ENCODE results near the gene GNB3. TPM values are rescaled to one million over a fixed set of nuclear protein-coding genes. Genes with fewer than 3 reads are reported as not detected.
A peak's percentile ranks its signal among the peaks of the same experiment; 100 is the strongest.

The GNB3 gene
- polyA plus RNA-seq, 5 donors, result 3.5 to 8.4 (median 6.0) TPM

DNA sequence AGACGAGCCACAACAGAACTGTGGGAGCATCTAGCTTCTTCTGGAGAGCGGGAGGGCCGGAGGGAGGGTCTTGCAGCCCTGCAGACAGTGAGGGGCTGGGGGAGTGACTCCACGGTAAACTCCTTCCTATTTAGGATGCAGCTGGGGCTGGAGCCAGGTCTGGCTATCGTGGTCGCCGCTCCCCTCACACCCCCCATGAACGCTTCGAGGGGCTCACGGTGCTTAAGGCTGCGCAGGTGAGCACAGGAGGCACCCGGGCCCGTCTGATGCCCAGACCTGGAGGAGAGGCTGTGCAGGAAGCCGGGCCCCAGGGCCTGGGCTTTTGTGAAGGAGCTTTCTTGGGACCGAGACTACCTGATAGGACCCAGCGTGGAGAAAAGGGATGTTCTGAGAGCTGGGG is 3.9 kb upstream of the GNB3 start:
- DNase-seq, result no peak

DNA sequence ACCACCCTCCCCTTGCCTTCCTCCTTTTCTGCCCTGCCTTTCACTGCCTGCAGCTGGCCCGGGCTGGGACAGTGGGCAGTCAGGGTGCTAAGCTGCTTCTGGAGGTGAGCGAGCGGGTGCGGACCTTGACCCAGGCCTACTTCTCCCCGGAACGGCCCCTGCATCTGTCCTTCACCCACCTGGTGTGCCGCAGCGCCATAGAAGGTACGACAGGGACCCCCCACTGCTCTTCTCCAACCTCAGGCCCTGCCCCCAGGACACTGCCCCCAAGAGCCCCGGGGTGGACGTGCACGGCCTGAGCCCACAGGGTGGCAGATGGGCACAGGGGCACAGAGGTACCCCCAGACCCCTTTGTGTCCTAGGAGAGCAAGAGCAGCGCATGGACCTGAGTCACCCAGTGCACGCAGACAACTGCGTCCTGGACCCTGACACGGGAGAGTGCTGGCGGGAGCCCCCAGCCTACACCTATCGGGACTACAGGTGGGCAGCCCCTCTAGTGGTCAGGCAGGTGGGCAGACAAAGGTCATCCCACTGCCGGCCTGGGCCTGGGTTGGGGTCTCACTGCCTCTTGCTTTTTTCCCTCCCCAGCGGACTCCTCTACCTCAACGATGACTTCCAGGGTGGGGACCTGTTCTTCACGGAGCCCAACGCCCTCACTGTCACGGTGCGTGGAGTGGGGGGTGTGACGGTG is 3.2 kb upstream of the GNB3 start:
- no peak for DNase-seq

DNA sequence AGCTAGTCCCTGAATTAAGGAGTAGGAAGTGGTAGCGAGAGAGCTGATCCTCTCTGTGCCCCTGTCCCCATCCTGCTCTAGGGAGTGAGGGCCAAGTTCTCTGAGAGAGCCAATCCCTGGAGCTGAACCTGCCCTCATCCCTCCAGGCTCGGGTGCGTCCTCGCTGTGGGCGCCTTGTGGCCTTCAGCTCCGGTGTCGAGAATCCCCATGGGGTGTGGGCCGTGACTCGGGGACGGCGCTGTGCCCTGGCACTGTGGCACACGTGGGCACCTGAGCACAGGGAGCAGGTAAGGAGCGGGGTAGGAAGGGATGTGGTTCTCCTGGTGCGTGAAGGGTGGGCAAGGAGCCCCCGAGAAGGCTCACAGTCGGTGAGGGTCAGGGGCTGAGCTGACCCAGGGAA is 1.9 kb upstream of the GNB3 start:
- DNase-seq, result no peak

DNA sequence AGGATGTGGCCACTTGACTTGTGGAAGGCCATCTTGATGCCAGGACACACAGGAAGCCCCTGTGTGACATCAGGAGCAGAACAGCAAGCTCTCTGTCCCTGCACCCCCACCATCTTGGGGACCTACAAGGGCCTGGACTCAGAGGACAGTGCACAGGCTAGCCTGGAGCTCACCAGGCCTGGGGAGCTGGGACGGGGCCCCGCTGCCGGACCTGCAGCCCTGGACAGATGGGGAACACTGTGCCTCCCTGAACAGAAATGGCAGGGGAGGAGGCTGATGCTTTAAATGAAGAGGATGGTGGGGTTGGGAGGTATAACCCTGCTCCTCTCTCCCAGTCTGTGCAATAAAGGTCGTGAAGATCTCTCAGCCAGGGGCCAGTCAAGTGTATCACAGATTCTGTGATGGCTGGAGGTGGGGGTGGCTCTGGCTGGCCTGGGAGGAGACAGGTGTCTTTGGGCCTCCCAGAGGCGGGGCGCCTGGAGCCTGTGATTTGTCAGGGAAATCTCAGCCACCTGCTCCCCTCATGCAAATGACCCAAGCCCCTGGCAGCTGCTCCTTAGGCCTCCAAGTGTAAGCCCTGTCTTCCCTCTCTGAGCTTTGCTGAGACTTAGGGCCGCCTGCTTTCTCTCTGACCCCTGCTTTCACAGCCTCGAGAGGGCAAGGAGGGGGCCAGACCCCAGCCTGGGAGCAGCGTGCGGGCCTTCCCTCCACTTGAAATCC is 1.1 kb upstream of the GNB3 start:
- no peak for DNase-seq

DNA sequence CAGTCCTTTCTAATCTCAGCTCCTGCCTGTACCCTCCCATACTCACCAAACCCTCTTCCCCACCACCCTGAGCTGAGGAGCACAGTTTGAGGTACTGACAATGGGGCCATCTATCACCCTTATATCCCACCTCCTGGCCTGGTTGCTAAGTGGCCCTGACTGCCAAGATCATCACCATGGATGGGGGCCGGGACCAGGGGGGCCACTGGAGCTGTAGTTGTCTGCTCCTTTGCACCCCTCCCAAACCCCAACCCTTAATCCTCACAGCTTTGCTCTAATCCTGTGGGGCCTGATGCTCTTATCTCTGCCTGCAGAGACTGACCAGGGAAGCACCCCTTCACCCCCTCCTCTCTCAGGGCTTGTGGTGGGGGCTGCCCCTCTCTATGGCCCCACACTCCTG is 395 bp upstream of the GNB3 start:
- no peak for DNase-seq

DNA sequence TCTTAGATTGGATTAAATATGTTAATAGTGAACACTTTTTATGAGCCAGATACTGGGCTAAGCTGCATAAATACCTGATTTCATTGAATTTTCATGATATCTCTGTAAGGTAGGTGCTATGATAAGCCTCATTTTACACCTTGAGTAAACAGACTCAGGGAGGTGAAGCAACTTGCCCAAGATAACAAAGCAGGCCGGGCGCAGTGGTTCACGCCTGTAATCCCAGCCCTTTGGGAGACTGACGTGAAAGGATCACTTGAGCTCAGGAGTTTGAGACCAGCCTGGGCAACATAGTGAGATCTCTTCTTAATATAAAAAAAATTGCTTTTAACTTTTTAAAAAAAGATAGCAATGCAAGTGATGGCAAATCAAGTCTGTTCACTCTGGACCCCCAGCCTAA is 1.4 kb downstream of the GNB3 start:
- DNase-seq, result no peak

DNA sequence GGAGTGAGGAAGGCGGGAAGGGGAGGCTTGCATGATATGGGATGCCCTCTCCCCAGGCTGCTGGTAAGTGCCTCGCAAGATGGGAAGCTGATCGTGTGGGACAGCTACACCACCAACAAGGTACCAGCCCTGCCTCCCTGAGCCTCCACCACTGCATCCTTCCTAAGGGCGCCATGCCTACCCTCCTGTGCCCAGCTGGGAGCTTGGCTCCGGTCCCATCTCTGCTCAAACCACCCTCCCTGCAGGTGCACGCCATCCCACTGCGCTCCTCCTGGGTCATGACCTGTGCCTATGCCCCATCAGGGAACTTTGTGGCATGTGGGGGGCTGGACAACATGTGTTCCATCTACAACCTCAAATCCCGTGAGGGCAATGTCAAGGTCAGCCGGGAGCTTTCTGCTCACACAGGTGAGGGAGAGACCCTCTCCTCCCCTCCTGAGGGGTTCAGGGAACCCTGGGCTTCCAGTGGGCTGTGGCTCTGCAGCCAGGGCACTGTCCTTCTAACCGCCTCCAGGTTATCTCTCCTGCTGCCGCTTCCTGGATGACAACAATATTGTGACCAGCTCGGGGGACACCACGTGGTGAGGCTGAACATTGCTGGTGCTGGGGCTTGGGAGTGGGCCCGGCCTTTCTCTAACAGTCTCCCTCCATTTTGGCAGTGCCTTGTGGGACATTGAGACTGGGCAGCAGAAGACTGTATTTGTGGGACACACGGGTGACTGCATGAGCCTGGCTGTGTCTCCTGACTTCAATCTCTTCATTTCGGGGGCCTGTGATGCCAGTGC is 2.6 kb downstream of the GNB3 start:
- DNase-seq, result no peak

DNA sequence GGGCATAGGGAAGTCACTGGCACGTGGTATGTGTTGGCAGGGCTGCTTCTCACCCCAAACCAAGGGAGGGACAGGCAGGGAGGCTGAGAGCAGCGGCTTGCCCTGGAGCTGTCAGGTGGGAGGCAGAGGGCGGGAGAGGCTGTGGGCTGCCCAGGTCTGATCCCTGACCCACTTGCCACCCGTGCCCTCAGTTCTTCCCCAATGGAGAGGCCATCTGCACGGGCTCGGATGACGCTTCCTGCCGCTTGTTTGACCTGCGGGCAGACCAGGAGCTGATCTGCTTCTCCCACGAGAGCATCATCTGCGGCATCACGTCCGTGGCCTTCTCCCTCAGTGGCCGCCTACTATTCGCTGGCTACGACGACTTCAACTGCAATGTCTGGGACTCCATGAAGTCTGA is 4.7 kb downstream of the GNB3 start:
- no peak for DNase-seq

DNA sequence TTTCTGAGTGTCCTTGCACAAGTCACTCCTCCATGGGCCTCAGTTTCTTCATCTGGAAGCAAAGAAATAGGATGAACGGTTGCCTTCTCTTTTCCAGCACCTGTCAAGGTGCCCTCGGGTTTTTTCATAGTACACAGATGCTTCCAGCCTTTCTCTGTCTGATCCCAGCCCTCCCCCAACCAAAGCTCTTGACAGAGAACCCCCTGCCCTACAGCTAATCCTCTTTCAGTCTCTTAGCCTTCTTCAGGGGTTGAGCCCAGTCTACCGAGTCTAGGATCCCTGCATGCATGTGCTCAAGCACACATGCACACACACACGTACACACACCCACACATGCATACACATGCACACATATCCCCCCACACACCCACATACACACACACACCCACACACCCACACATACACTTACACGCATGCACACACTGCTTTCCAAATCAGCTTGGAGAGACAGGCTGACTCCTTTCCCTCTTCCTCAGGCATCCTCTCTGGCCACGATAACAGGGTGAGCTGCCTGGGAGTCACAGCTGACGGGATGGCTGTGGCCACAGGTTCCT is 5.7 kb downstream of the GNB3 start:
- no peak for DNase-seq

DNA sequence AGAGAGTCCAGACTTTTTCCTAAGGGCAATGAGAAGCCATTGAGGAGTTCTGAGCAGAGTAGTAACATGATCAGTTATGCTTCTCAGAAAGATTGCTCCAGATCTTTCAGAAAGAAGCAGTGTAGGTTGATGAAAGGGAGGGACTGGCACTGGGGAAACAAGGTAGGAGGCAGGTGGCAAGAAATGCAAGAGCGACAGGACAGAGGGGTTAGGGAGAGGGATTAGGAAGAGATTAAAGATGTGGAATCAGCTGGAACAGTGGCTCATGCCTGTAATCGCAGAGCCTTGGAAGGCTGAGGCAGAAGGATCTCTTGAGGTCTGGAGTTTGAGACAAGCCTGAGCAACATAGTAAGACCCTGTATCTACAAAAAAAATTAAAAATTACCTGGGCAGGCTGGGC is 7.0 kb downstream of the GNB3 start:
- DNase-seq, result no peak

DNA sequence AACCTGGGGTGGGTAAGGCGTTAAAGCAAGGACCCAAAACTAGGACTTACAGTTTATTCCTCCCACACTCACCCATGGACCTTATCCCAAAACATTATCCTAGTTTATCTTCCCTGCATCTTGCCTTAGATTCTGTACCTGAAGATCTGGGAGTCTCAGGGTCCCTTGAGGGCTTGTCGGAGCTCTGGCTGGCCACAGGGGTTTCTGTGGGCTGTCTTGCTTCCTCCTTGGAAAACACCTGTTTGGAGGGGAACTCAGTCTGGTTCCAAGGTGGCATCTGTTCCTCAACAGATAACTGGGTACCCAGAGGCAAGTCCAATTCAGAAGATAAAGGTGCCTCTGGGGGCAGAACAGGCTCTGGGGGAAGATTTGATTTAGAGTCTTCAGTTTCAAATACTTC is 8.7 kb downstream of the GNB3 start:
- no peak for DNase-seq

DNA sequence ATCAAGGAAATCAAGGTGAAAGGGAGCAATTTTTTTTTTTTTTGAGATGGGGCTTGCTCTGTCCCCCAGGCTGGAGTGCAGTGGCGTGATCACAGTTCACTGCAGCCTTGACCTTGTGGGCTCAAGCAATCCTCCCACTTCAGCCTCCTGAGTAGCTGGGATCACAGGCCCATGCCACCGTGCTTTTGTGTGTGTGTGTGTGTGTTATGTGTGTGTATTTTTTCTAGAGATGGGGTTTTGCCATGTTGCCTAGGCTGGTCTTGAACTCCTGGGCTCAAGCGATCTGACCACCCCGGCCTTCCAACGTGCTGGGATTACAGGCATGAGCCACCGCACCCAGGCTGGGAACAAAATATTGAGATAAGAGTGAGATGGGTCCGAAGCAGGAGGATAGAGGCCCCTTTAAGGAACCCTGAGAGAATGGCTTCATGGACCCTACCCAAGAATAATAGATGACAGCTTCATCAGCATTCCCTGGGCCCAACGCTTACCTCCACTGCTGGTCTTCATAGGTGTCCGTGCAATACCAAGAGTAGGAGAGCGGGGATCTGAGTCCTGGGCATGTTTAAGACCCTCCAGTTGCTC is 9.3 kb downstream of the GNB3 start:
- no peak for DNase-seq

DNA sequence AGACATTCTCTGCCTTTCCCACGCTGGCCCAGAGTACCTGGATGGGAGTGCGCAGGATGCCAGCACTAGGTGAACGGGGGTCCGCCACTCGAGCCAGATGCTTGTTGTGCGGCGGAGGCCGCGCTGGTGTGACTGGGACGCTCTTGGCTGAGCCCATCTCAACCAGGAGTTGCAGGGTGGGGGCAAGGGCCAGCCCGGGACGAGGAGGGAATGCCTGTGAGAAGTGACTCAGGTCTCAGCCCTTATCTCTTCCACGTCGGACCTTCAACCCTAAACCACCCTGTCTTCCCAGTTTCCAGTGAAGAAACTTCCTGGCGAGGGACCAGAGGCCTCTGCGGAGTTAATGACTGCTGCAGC is 10.0 kb downstream of the GNB3 start:
- no peak for DNase-seq

DNA sequence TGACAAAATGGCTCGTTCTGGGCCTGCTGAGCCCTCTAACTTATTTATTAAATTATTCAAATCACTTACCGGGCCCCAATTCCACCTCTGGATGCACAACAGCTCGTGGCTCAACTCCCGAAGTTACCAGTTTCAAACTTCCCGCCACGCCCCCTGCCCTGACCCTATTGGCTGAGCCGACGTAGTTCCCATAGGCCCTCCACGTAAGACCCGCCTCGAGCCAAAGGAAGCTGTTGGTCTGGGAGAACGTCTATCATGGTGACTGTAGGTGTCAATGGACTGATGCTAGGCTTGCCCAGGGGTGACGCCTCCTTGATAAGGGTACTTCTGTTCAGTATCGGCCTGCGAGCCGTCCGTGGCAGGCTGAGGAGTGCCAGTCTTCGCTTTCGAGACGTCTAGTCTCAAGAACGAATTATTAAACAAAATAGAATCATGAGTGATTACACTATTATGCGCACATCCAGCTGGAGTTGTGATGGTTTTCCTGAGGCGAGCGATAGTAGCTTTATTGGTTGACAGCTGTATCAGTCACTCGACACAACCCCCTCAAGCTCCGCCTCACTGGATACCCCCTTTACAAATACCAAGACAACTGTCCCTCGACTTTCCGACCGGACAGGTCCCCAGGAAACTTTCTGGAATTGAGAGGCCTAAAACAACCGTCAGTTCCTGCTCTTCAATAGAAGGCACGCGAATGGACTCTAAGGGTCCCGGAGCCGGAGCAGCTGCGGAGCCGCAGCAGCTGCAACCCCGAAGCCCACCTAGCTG is 10.6 kb downstream of the GNB3 start, which contains the start of gene CDCA3:
TSS of gene CDCA3 (minus strand) at position 134 of the 768 bp plus-strand sequence. CDS start 334 bp downstream, outside the sequence.
- peak; percentile 93 to 96 for DNase-seq

DNA sequence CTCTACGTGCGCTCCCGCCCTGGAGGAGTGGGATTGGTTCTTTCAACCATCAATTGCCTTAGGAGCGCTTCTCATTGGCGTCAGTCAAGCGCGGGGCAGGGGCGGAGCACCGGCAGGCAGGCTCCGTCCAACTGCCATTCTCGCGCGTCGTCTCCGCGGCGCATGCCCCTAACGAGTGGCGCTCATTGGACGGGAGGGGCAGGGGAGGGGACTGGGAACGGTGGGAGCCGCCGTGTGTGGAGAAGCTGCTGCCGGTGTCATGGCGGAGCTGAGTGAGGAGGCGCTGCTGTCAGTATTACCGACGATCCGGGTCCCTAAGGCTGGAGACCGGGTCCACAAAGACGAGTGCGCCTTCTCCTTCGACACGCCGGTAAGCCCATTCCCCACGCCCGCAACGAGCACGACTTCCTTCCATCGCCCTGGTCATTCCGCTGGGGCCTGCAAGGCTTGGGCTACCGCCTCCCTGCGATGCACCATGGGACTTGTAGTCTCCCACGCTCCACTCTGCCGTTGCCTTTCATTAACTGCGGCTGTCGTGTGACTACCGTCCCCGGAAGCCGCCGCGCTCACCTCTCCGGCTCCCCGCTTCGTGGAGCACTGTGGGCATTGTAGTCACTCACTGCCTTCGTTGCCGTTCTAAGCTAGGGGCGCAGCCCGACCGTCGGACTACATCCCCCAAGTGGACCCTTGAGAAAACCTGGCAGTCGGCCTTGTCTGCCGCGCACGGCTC is 11.4 kb downstream of the GNB3 start, which contains the start of gene USP5:
TSS of gene USP5 (plus strand) at position 230 of the 730 bp plus-strand sequence. CDS start at position 260, 30 bp downstream.
- DNase-seq, result peak; percentile 99

DNA sequence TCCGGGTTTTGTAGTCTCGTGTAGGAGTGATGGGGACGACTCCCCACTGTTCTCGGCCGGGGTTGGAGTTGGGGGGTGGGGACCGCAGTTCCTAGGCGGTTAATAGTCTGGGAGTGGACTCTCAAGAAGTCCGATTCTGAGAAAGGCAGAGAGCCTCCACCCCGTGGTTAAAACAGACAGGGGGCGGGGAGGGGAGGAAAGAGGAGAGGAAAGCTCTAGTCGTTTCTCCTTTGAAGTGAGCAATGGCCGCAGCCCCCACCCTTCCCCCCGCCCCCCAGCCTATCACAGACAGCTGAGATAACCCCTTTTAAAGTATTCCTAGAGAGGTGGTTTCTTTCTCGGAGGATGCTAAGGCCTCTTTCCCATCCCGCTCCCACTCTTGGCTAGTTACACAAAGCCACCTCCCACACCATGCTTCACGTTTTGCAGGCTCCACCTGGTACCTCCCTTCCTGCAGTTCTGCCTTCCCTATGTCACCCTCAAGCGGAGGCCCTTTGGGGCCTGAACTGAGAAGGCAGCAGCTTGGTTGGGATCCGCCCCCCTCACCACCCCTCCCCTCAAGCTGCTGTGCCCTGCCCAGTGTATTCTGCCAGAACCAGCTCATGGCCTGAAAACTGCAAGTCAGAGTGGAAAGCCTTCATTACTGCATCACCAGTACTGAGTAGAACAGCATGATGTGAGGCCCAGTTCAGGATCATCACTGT is 12.1 kb downstream of the GNB3 start:
- peak in 1 of 2 donors; percentile 28 for DNase-seq

DNA sequence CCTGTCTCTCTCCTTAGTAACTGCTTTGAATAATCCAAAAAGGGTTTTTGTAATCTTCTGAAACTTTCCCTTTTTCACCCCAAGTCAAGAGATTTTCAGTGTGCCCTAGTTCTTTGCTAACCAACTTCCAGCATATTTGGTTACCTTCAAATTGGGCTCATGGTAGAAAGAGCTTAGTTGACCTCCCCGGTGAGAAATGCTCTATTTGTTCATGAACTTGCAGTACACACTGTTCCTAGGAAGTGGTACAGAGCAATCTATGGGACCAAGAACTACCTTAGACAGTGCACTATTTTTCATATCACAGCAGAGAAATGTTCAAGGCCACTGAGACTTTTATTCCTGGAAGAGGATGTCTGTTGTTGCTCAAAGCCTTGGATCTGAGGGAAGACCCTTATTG is 12.9 kb downstream of the GNB3 start:
- DNase-seq, result no peak

DNA sequence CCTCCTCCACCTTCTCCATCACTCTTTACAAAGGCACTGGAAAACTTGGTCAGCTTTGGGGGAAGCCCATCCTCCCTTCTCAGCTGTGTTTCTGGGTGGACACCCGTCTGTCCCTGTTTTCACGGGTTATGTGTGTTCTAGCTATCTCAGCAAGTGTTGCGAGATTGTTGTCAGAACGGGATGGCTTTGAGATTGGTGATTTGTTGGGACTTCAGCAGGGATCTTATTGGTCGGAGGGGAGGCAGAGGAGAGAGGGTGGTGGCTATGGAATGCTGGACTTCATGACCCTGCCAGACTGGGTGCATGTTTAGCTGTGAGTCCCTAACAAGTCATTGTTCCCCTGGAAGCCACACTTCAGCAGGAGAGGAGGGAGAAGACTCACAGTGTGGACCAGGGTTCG is 13.3 kb downstream of the GNB3 start:
- DNase-seq, result no peak

DNA sequence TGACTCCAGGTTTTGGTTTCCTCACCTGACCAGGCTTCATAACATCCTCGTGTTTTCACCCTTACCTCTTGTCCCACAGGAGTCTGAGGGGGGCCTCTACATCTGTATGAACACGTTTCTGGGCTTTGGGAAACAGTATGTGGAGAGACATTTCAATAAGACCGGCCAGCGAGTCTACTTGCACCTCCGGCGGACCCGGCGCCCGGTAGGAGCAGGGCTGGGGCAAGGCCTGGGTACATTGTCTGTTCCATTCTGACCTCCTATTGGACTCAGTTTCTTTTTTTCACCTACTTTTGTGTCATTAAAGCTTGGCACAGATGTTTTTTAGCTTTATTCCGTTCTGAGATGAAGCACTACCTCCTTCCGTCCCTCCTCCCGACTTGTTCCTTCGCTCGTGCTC is 14.6 kb downstream of the GNB3 start:
- no peak for DNase-seq

DNA sequence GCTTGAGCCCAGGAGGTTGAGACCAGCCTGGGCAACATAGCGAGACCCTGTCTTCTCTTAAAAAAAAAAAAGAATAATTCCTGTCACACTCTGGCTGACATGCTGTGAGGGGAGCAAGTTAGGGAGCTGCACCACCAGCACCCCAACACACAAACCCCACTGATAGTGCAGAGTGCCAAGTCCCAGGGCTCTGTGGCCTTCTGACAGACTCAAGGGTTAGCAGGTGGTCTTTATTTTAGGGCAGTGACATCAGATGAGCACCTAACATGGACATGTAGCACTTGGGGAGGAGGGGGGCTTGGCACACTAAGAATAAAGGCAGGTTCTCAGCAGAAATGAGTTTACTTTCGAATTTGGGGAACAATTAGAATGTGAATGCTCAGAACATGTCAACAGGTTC is 18.1 kb downstream of the GNB3 start:
- DNase-seq, result no peak

All from right lung (tissue), 5 donors.